ENCODE results near the gene SESN2. TPM values are rescaled to one million over a fixed set of nuclear protein-coding genes. Genes with fewer than 3 reads are reported as not detected.
"Not testable (repeated sequence)": the region's sequence is repeated elsewhere in the genome, so short reads cannot be mapped to it uniquely, and the experiment has no call there.

The SESN2 gene
- total RNA-seq, 1 donor from 2014 or later: 20.6 TPM

GRCh38 chr1:28326515-28326914 lies 67.2 kb downstream of the SESN2 start:
- no peak for TF ChIP-seq CTCF (conservative IDR thresholded peaks at IDR 0.05)
- peaks cover 13% of the 10 kb centered on the region for H3K4me1 Mint-ChIP-seq
- no peak overlapping the region for H3K27ac Mint-ChIP-seq (ENCODE audit: unreplicated experiment)

GRCh38 chr1:28326984-28327383 lies 67.7 kb downstream of the SESN2 start:
- H3K36me3 Mint-ChIP-seq (ENCODE audit: low read depth): no peaks in the 10 kb centered on the region
- no peak overlapping the region for H3K27ac Mint-ChIP-seq (ENCODE audit: unreplicated experiment)
- no peak for DNase-seq (ENCODE audit: low read depth, low spot score)
- no peak for TF ChIP-seq CTCF (conservative IDR thresholded peaks at IDR 0.05)
- H3K4me3 Mint-ChIP-seq: peak overlapping the region; percentile 28
- H3K4me1 Mint-ChIP-seq: peaks cover 13% of the 10 kb centered on the region
- no peaks in the 10 kb centered on the region for H3K9me3 Mint-ChIP-seq
- H3K27me3 Mint-ChIP-seq (ENCODE audit: low read depth): peaks cover 11% of the 10 kb centered on the region

More at GRCh38 chr1:28326515-28326914, 67.2 kb downstream of the SESN2 start:
- no peak overlapping the region for H3K4me3 Mint-ChIP-seq
- peaks cover 14% of the 10 kb centered on the region for H3K27me3 Mint-ChIP-seq (ENCODE audit: low read depth)
- no peaks in the 10 kb centered on the region for H3K9me3 Mint-ChIP-seq
- DNase-seq (ENCODE audit: low read depth, low spot score): no peak
- no peaks in the 10 kb centered on the region for H3K36me3 Mint-ChIP-seq (ENCODE audit: low read depth)

GRCh38 chr1:28327431-28327830 lies 68.1 kb downstream of the SESN2 start:
- peaks cover 11% of the 10 kb centered on the region for H3K27me3 Mint-ChIP-seq (ENCODE audit: low read depth)
- peak overlapping the region; percentile 28 for H3K4me3 Mint-ChIP-seq
- H3K4me1 Mint-ChIP-seq: peaks cover 13% of the 10 kb centered on the region
- not testable (repeated sequence) for H3K36me3 Mint-ChIP-seq (ENCODE audit: low read depth); DNase-seq (ENCODE audit: low read depth, low spot score); H3K27ac Mint-ChIP-seq (ENCODE audit: unreplicated experiment); H3K9me3 Mint-ChIP-seq

GRCh38 chr1:28328228-28328648 lies 68.9 kb downstream of the SESN2 start:
- H3K36me3 Mint-ChIP-seq (ENCODE audit: low read depth): peaks cover 3% of the 10 kb centered on the region
- no peak for TF ChIP-seq CTCF (conservative IDR thresholded peaks at IDR 0.05)
- peaks cover 11% of the 10 kb centered on the region for H3K27me3 Mint-ChIP-seq (ENCODE audit: low read depth)
- H3K9me3 Mint-ChIP-seq: no peaks in the 10 kb centered on the region
- H3K27ac Mint-ChIP-seq (ENCODE audit: unreplicated experiment): peak overlapping the region; percentile 87
- H3K4me1 Mint-ChIP-seq: peaks cover 13% of the 10 kb centered on the region
- no peak for DNase-seq (ENCODE audit: low read depth, low spot score)
- H3K4me3 Mint-ChIP-seq: peak overlapping the region; percentile 98

- Mint-ChIP-seq H3K27ac (ENCODE audit: unreplicated experiment) (peak overlapping the region; percentile 95), H3K4me1 (peaks cover 13% of the 10 kb centered on the region), H3K27me3 (ENCODE audit: low read depth) (peaks cover 5% of the 10 kb centered on the region), H3K36me3 (ENCODE audit: low read depth) (peaks cover 3% of the 10 kb centered on the region), H3K9me3 (no peaks in the 10 kb centered on the region), H3K4me3 (peak overlapping the region; percentile 98)
- peak; percentile 36 for TF ChIP-seq CTCF (conservative IDR thresholded peaks at IDR 0.05)
- peak; percentile 15 for DNase-seq (ENCODE audit: low read depth, low spot score)
These were observed 70.3 kb downstream of the SESN2 start for GRCh38 chr1:28329395-28330153.

Other genes with a start within 250 kb of the SESN2 start
- gene EYA3, start 170.9 kb upstream of the SESN2 start, total RNA-seq: 35.9 and 39.5 TPM in 2 replicates
- gene PTAFR, start 82.8 kb upstream of the SESN2 start, total RNA-seq: 0.25 and 0.28 TPM in 2 replicates
- gene DNAJC8, start 26.5 kb upstream of the SESN2 start, total RNA-seq: 132 and 138 TPM in 2 replicates
- gene ATP5IF1, start 23.4 kb upstream of the SESN2 start, total RNA-seq: 125 and 127 TPM in 2 replicates
- 11.8 and 12.5 TPM in 2 replicates for gene MED18, start 69.5 kb downstream of the SESN2 start, total RNA-seq
- gene PHACTR4, start 110.2 kb downstream of the SESN2 start, total RNA-seq: 79.1 and 80.8 TPM in 2 replicates
- gene RCC1, start 246.5 kb downstream of the SESN2 start, total RNA-seq: 94.8 and 95.9 TPM in 2 replicates

Measured in neural crest cell (in vitro differentiated cells).